ENCODE results near the gene MATCAP1. TPM values are rescaled to one million over a fixed set of nuclear protein-coding genes. Genes with fewer than 3 reads are reported as not detected.
A peak's percentile ranks its signal among the peaks of the same experiment; 100 is the strongest.

MATCAP1 gene
- total and polyA plus RNA-seq, 2 of the 13 experiments (the other 11 are each of a cell fraction or from before 2014, with no cell fraction given), result 11.2 to 24.5 TPM

- TF ChIP-seq ZNF362 (CRISPR knock-in tag; IDR thresholded peaks at IDR 0.05; ENCODE audit: borderline replicate concordance) (no peak), ZNF609 (CRISPR knock-in tag; IDR thresholded peaks at IDR 0.05; ENCODE audit: borderline replicate concordance) (peak; percentile 60; the same call in 1 of the 2 replicates), ARID3A (IDR thresholded peaks at IDR 0.05; ENCODE audit: low read depth, low read length) (no peak), TERF1 (CRISPR knock-in tag; IDR thresholded peaks at IDR 0.05) (no peak), CAMTA2 (CRISPR knock-in tag; IDR thresholded peaks at IDR 0.05; ENCODE audit: borderline replicate concordance) (0 out of 2 replicates have a peak, but pooled peaks have one; percentile 53), FOXO1 (CRISPR knock-in tag; IDR thresholded peaks at IDR 0.05) (no peak; the same call in 1 of the 2 replicates), ZNF160 (CRISPR knock-in tag; IDR thresholded peaks at IDR 0.05) (peak; percentile 79), HOMEZ (CRISPR knock-in tag; IDR thresholded peaks at IDR 0.05; ENCODE audit: low read depth) (no peak), DMTF1 (CRISPR knock-in tag; IDR thresholded peaks at IDR 0.05) (peak; percentile 61; the same call in 1 of the 2 replicates), ONECUT2 (CRISPR knock-in tag; IDR thresholded peaks at IDR 0.05) (no peak), SETDB1 (CRISPR knock-in tag; IDR thresholded peaks at IDR 0.05; ENCODE audit: borderline replicate concordance) (no peak)
These were observed 5.7 kb downstream of the MATCAP1 start (continued) for GRCh38 chr16:67177743-67178699.

Data from HepG2 (cell line).